WI38 (cell line): Measurements from ENCODE around the gene NLRP10.

Experiments used
- H3K4me3 ChIP-seq: 2 replicates; pipeline ENCODE4 v1.5.1; 2011; ENCODE audit warnings: low read depth, mild to moderate bottlenecking, control low read depth, low read length
- CTCF ChIP-seq: IDR thresholded peaks from 2 replicates; pipeline ENCODE4 v1.5.1; 2012; ENCODE audit warnings: low read depth, mild to moderate bottlenecking, control low read depth, low read length

NLRP10 gene

GRCh38 chr11:8005556-8005955, 40.3 kb upstream of the NLRP10 start:
- TF ChIP-seq CTCF = no peak

GRCh38 chr11:8004008-8004407, 38.8 kb upstream of the NLRP10 start:
- no peak overlapping the region for H3K4me3 ChIP-seq
- TF ChIP-seq CTCF = no peak

More at GRCh38 chr11:8005556-8005955, 40.3 kb upstream of the NLRP10 start:
- H3K4me3 ChIP-seq = no peak overlapping the region

GRCh38 chr11:8003187-8003586, 37.9 kb upstream of the NLRP10 start:
- TF ChIP-seq CTCF = no peak
- H3K4me3 ChIP-seq = no peak overlapping the region

- H3K4me3 ChIP-seq = no peak overlapping the region
- TF ChIP-seq CTCF = no peak
Observed at GRCh38 chr11:8002676-8003075, 37.4 kb upstream of the NLRP10 start.

- TF ChIP-seq CTCF = no peak
- no peak overlapping the region for H3K4me3 ChIP-seq
Observed at GRCh38 chr11:8000390-8000789, 35.1 kb upstream of the NLRP10 start.

GRCh38 chr11:7999795-8000194, 34.5 kb upstream of the NLRP10 start:
- TF ChIP-seq CTCF = no peak
- H3K4me3 ChIP-seq = no peak overlapping the region

- TF ChIP-seq CTCF = no peak
Observed at GRCh38 chr11:7994581-7995278, 29.5 kb upstream of the NLRP10 start.

GRCh38 chr11:7987560-7987883, 22.3 kb upstream of the NLRP10 start:
- H3K4me3 ChIP-seq = peak overlapping the region; percentile 78

More at GRCh38 chr11:7994581-7995278, 29.5 kb upstream of the NLRP10 start:
- H3K4me3 ChIP-seq = no peak overlapping the region
